HG03575 (cell line): ENCODE measurements around the gene IER3IP1.

Experiments
- ATAC-seq: cut with Tn5 transposase; IDR thresholded peaks from one replicate; pipeline ENCODE4 v1.9.1; 2021; ENCODE audit not compliant: unreplicated experiment, insufficient number of reproducible peaks, low FRiP score; ENCODE audit errors: extremely low read depth

The IER3IP1 gene

GRCh38 chr18:47109720-47110119 is 66.4 kb downstream of the IER3IP1 start:
- no peak for ATAC-seq

GRCh38 chr18:47108998-47109405 is 67.2 kb downstream of the IER3IP1 start:
- ATAC-seq = no peak

- no peak for ATAC-seq
Measured at GRCh38 chr18:47108373-47108772, 67.8 kb downstream of the IER3IP1 start.
